Fibroblast of villous mesenchyme (primary cell): ENCODE data around the gene RER1. TPM values are rescaled to one million over a fixed set of nuclear protein-coding genes. Genes with fewer than 3 reads are reported as not detected.

Experiments
- DNase-seq: peaks from one replicate; pipeline ENCODE4 v3.0.0-alpha.2; 2010; ENCODE audit warnings: low read depth
- H3K4me3 ChIP-seq: 2 replicates; pipeline ENCODE4 v1.5.1; 2011; ENCODE audit warnings: low read depth, mild to moderate bottlenecking, low read length
- total RNA-seq: library from RNA; depleted of rRNA; stranded (reverse); fragments of >200 nt; gene quantifications from 2 replicates; pipeline ENCODE4 v1.2.3, GENCODE V29; 2012
- TF ChIP-seq, protein P1 (sequence below): IDR thresholded peaks from 2 replicates; pipeline ENCODE4 v1.5.1; 2012; ENCODE audit warnings: low read depth, mild to moderate bottlenecking, low read length; ENCODE audit not compliant: insufficient read depth

RER1 gene
- total RNA-seq, 1 donor: 94.1 TPM

DNA sequence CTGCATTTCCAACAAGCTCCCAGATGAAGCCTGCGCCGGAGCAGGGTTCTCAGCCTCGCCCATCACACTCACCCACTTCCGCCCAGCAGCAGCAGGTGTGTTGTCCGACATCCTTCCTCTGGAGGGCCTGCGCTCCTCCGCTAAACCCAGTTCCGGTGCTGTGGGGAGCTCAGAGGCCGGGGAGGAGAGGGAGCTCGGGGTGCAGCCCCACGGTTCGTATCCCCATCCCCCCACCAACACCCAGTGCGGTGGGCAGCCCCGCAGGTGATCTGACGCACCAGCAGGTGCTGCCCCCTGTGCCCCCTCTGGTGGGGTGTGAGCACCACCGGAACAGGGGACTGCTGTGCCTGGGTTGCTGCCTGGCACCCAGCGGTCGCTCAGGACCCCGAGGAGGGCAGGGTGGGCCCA, 24.2 kb downstream of the RER1 start:
- TF ChIP-seq, protein P1, sequence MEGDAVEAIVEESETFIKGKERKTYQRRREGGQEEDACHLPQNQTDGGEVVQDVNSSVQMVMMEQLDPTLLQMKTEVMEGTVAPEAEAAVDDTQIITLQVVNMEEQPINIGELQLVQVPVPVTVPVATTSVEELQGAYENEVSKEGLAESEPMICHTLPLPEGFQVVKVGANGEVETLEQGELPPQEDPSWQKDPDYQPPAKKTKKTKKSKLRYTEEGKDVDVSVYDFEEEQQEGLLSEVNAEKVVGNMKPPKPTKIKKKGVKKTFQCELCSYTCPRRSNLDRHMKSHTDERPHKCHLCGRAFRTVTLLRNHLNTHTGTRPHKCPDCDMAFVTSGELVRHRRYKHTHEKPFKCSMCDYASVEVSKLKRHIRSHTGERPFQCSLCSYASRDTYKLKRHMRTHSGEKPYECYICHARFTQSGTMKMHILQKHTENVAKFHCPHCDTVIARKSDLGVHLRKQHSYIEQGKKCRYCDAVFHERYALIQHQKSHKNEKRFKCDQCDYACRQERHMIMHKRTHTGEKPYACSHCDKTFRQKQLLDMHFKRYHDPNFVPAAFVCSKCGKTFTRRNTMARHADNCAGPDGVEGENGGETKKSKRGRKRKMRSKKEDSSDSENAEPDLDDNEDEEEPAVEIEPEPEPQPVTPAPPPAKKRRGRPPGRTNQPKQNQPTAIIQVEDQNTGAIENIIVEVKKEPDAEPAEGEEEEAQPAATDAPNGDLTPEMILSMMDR: no peak
- DNase-seq: no peak
- H3K4me3 ChIP-seq: no peak overlapping the region

DNA sequence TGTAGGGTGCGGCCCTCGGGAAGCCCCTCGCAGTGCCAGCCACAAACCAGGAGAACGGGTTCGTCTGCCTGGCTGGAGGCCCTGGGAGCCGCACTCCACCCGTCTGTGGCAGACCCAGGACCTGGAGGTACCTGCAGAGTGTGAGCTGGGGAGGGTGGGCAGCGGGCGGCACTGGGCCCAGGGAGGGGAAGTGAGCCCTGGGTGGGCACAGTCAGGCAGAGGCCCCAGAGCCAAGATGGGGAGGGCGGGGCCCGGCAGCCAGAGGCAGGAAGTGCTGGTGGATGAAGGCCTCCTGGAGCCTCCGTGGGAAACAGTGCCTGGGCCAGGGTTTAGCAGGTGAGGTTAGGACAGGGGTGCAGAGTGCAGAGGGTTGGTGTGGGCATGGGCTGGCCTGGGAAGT, 24.8 kb downstream of the RER1 start:
- TF ChIP-seq, protein P1: no peak
- no peak overlapping the region for H3K4me3 ChIP-seq
- DNase-seq: no peak

DNA sequence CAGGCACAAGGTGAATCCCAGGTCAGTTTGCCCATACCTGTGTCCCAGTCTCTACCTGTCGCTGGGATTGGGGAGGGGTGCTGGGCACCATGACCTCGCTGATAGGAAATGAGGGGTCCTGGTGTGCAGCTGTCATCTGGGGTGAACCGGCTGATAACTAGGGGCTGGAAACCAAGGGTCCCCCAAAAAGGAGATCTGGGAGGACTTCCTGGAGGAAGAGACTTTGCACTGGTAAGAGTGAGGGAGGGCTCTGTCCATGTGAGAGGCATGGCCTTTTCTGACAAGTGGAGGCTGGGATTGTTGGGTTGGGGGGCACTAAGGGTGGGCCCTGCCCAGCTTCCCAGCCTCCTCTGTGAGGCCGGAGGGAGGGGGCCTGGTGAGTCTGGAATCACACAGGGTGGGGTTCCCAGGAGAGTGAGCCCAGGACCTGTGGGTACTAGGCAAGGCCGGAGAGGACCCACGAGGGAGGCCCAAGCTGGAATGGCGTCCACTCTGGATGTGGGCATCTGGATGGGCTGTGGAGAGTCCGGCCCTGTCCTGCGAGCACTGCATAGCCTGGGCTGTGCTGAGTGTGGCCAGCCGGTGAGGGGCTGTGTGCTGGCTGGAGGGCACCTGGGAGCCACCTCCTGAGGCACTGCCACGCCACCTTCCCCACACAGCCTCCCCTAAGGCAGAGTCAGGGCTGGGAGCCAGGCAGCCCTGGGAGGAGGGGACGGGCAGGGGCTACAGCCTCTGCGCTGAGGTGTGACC, 25.6 kb downstream of the RER1 start:
- H3K4me3 ChIP-seq: no peak overlapping the region
- TF ChIP-seq, protein P1: no peak
- DNase-seq: no peak

DNA sequence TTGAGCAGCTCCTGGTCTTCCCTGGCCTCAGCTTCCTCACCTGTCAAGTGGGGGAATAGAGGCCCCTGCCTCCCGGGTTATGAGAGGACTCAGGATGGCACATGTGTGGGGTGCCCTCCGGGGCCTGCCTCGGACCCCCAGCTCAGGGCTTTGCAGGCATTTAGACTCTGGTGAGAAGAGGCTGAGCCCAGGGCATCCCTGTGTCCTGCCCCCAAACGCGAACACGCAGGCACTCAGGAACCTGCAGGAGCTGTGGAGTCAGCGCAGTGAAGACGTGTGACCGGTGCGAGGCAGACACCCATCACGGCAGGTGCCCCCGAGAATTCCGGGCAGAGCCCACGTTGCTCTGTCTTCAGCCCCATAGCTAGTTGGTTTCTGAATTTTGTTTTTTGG, 26.2 kb downstream of the RER1 start:
- no peak for DNase-seq
- TF ChIP-seq, protein P1: no peak
- no peak overlapping the region for H3K4me3 ChIP-seq

DNA sequence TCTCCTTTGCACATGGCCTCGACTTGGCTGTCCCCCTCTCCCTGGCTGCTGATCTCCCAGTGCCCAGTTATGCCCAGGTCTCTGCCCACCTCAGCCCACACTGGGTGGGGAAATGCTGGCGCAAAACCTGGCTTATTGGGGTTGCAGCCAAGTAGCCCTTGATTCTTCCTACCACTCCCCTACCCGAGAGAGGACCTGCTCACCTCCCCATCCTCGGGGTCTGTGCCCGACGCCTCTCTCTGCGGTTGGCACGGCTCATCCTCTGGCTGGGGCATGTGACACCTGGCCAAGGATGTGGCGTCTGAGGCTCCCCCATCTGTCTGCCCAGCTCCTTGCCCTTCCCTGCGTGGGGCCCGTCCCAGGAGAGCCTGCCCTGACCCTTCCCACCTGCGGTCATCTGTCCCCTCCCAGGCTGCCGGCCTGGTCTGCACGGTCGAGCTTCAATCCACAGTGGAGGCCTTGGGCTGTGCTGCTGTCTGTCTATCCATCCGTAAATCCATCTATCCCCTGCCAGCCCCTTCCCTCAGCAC, 27.2 kb downstream of the RER1 start:
- no peak for DNase-seq
- no peak overlapping the region for H3K4me3 ChIP-seq
- TF ChIP-seq, protein P1: no peak

DNA sequence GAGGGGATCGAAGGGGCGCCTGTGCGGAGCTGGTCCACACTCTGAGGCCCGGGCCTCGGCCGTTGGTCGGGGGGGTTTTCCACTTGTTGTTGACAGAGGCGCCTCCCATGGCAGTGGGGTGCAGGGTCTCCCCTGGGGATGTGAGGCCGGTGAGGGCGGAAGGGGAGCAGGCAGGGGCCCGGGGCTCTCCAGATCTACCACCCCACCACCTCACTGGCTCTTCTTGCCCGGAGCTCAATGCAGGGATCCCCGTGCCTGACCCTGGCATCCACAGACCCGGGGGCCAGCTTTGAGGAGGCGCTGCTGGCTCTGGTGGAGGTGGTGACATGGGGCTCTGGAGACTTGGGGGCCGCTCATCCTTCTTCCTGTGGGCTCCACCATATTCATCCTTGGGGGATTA, 27.8 kb downstream of the RER1 start:
- no peak for DNase-seq
- TF ChIP-seq, protein P1: no peak

More for the DNA sequence above, 27.8 kb downstream of the RER1 start:
- no peak overlapping the region for H3K4me3 ChIP-seq
